HG02840 (cell line): ENCODE data around the gene HACD1.
"Not testable (repeated sequence)": the region's sequence is repeated elsewhere in the genome, so short reads cannot be mapped to it uniquely, and the experiment has no call there.

Experiments used
- ATAC-seq: cut with Tn5 transposase; IDR thresholded peaks from one replicate; pipeline ENCODE4 v1.9.1; 2021; ENCODE audit warnings: mild to moderate bottlenecking, moderate library complexity, moderate number of reproducible peaks; ENCODE audit not compliant: unreplicated experiment, low FRiP score

Gene HACD1

DNA sequence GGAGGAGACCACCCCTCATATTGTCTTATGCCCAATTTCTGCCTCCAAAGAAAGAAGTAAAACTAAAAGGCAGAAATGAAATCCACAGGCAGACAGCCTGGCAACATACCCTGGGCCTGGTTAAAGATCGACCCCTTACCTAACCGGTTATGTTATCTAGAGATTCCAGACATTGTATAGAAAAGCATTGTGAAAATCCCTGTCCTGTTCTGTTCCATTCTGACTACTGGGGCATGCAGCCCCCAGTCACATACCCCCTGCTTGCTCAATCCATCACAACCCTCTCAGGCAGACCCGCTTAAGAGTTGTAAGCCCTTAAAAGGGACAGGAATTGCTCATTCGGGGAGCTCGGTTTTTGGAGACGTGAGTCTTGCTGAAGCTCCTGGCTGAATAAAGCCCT is 29.9 kb downstream of the HACD1 start:
- not testable (repeated sequence) for ATAC-seq

GRCh38 chr10:17586821-17587234 is 30.3 kb downstream of the HACD1 start:
- peak; percentile 58 for ATAC-seq

GRCh38 chr10:17585016-17585415 is 32.2 kb downstream of the HACD1 start:
- no peak for ATAC-seq

DNA sequence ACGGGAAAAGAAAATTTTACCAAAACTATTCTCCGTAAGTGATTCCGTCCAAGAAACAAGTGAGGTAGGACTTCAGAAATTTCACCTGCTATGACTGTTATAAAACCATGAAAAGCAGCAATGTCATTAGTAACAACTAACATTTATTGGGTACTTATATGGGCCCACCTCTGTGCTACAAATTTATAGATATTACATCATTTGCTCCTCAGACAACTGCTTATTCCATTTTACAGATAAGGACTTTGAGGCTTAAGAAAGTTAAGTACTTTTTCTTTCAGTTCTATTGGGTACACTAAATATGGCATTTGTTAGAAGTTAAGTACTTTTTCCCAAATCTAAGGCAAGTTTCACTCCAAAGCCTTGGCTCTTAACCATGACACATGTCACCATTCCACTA is 36.3 kb downstream of the HACD1 start:
- no peak for ATAC-seq

- no peak for ATAC-seq
Observed at GRCh38 chr10:17578603-17579002, 38.6 kb downstream of the HACD1 start.

DNA sequence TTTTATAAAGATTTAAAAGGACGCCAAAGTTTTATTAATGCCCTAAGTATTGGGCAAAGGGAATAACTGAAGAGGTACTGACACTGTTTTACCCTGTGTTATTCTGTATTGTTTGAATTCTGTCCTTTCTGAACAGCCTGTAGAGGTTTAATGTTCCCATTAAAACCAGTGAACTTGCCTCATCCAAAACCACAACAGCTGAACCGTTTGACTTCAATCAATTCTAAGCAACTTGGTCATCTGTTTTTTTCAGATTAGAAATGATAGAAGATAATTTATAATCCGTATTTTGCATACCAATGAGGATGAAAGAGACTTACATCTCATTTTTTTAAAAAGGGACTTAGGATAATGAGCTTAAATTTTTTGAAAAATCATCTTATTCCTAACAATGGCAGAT is 40.4 kb downstream of the HACD1 start:
- ATAC-seq, result no peak

DNA sequence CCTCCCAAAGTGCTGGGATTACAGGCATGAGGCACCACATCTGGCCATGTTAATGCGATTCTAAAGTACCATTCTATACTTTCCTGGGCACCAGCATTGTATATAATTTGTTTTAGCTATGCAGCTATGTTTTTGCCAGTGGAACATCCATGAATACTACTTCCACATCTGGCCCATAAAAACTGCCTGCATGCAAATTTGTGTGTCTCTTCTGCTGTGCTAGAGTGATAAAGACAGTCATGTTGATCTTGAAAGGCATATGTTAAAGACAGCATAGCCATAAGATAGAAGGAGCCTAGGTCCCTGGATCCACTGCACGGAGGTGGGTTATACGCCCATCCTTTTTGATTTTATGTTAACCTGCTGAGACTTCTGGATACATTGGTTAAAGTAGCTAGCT is 52.3 kb downstream of the HACD1 start:
- no peak for ATAC-seq

DNA sequence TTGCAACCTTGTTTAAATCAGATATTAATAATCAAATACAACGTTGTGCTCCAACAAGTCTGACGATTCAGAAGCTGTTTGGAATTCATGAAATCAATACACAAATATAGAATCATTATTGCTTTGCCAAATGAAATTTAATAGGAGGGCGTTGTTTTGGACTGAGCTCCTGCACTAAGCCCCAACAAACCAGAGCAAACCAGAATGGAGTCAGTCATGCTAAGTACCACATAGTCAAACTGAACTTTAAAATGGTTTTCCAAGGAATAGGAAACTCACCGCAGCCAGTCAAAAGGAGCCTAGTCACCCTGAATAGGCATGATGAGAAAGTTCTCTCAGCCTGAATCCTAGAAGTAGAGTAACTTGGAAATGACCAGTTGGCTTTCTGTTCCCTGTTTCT is 53.7 kb downstream of the HACD1 start:
- ATAC-seq, result no peak

DNA sequence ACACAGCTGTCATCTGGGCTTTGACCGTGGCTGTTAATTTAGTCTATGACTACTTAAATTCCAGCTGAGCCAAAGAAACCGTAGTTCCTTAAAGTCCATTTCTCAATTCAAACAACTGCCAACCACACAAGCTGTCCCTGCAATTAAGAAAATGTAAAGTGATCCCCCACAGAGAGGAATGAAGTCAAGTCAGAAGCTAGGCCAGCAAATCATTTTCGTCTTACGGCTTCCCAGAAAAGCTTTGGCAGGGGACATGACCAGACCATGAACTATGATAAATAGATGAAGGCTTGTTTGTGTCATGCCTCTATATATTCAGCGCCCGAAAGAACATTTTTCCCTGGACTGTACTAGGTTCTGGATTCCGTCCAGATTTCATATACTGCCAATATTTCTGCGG is 54.6 kb downstream of the HACD1 start:
- ATAC-seq, result no peak

- ATAC-seq, result no peak
Observed at GRCh38 chr10:17561111-17561510, 56.1 kb downstream of the HACD1 start.

- ATAC-seq, result no peak
Observed at GRCh38 chr10:17557459-17557858, 59.7 kb downstream of the HACD1 start.

DNA sequence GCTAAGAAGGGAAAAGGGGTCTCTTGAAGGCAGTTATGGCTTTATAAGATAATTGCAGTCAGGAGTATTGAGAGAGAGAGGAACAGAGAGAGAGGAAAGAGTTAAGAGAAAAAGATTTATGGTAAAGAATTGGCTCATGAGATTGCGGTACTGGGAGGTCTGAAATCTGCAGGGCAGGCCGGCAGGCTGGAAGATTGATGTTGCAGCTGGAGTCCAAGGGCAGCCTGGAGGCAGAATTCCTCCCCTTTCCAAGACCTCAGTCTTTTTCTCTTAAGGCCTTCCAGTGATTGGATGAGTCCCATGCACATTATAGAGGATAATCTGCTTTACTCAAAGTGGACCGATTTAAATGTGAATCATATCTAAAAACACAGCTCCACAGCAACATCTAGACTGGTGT is 68.4 kb downstream of the HACD1 start:
- ATAC-seq, result no peak

DNA sequence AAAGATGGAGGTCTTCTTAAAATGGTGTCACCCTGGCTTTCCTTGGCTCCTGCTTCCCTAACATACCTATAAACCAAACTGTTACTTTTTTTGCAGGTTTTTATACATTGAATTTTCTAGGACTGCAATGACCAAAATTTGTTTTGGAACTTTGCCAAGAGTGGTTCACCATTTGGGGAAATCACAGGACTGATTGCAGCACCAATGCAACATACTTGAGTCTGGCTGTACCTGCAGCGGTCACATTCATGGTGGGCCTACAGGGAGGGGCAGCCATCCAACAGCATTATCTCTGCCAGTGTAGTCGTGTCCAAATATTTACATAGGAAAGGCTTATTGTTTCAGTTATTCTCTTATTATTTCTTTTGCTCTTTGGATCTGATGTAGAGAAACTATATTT is 69.0 kb downstream of the HACD1 start:
- no peak for ATAC-seq

- no peak for ATAC-seq
Observed at GRCh38 chr10:17547060-17547459, 70.1 kb downstream of the HACD1 start.

GRCh38 chr10:17544465-17544864 is 72.7 kb downstream of the HACD1 start:
- no peak for ATAC-seq
